ENCODE data around the gene SOCS4. TPM values are rescaled to one million over a fixed set of nuclear protein-coding genes. Genes with fewer than 3 reads are reported as not detected.

SOCS4 gene
- 11.3 TPM for polyA plus RNA-seq (2013, experiment 1 of 2)
- 12.4 TPM for polyA plus RNA-seq (2013, experiment 2 of 2)

- no peak within 1 kb of the TSS for H2BK15ac ChIP-seq (ENCODE audit: low read length)
- H3K4ac ChIP-seq (ENCODE audit: low read length), result no peak within 1 kb of the TSS
- H3K79me1 ChIP-seq (ENCODE audit: low read depth, low read length), result no peaks in the 10 kb centered on the region
- no peak within 1 kb of the TSS for H4K8ac ChIP-seq (ENCODE audit: low read depth, low read length)
- peak within 1 kb of the TSS; percentile 86 for H3K23ac ChIP-seq (ENCODE audit: low read depth, low read length, poor library complexity)
- H2BK120ac ChIP-seq (ENCODE audit: low read depth, low read length), result no peak within 1 kb of the TSS
- peak within 1 kb of the TSS; percentile 90 for H2AFZ ChIP-seq (ENCODE audit: low read length)
- H4K91ac ChIP-seq (ENCODE audit: low read depth, low read length, poor library complexity), result no peak within 1 kb of the TSS
- peak within 1 kb of the TSS; percentile 96 for H3K18ac ChIP-seq (ENCODE audit: low read length)
- H3K4me3 ChIP-seq (ENCODE audit: low read length in 2 of 2), result peak within 1 kb of the TSS; percentile 71 to 94
- peak within 1 kb of the TSS; percentile 84 for H3K27ac ChIP-seq (replicated peaks; ENCODE audit: low read length)
- peak within 1 kb of the TSS; percentile 78 for H3K4me2 ChIP-seq (ENCODE audit: insufficient read depth, low read length, poor library complexity, severe bottlenecking)
- DNase-seq (ENCODE audit: low spot score), result peak; percentile 90
- WGBS, 2 donors (ENCODE audit: extremely low coverage in 2 of 2, insufficient read length in 2 of 2, insufficient replicate concordance in 1 of 2), result no CpG with 5 or more reads among the region's 56 CpGs
- no peak within 1 kb of the TSS for H2BK5ac ChIP-seq (ENCODE audit: low read length)
- no peaks in the 10 kb centered on the region for H3K9me3 ChIP-seq (replicated peaks in 1 of 2; ENCODE audit: control insufficient read depth in 2 of 2, insufficient read depth in 1 of 2, low read depth in 1 of 2, low read length in 2 of 2)
- H2AK5ac ChIP-seq (ENCODE audit: low read depth, low read length), result no peak within 1 kb of the TSS
- H3K27me3 ChIP-seq (ENCODE audit: control insufficient read depth in 3 of 3, insufficient read depth in 3 of 3, low read depth in 1 of 3, low read length in 3 of 3), result no peaks in the 10 kb centered on the region
- H3K36me3 ChIP-seq (replicated peaks in 1 of 2; ENCODE audit: control insufficient read depth in 2 of 2, insufficient read depth in 2 of 2, low read length in 2 of 2), result peaks cover 2 to 35% of the 10 kb centered on the region in 2 donors
- H3K4me1 ChIP-seq (ENCODE audit: control insufficient read depth in 2 of 2, insufficient read depth in 1 of 2, low read depth in 1 of 2, low read length in 2 of 2), result peaks cover 5 to 10% of the 10 kb centered on the region in 2 donors
- no peak within 1 kb of the TSS for H3K14ac ChIP-seq (ENCODE audit: low read length)
- peak within 1 kb of the TSS; percentile 93 for H3K9ac ChIP-seq (ENCODE audit: low read depth, low read length, poor library complexity)
- no peak within 1 kb of the TSS for H2BK12ac ChIP-seq (ENCODE audit: low read length)
Measured at GRCh38 chr14:55026793-55027561, at the start of gene SOCS4, which contains the start of gene WDHD1. TSS of gene SOCS4 (plus strand) at chr14:55027236. CDS start at chr14:55043042, 15,806 bp downstream. TSS of gene WDHD1 (minus strand) at chr14:55027099. CDS start at chr14:55026787, 312 bp downstream.

GRCh38 chr14:54979039-54979438 lies 48.0 kb upstream of the SOCS4 start:
- H2AFZ ChIP-seq (ENCODE audit: low read length), result no peak overlapping the region
- no peak overlapping the region for H2BK120ac ChIP-seq (ENCODE audit: low read depth, low read length)
- no peak overlapping the region for H4K91ac ChIP-seq (ENCODE audit: low read depth, low read length, poor library complexity)
- no peak overlapping the region for H2AK5ac ChIP-seq (ENCODE audit: low read depth, low read length)
- no CpG with 5 or more reads among the region's 3 CpGs for WGBS, 2 donors (ENCODE audit: extremely low coverage in 2 of 2, insufficient read length in 2 of 2, insufficient replicate concordance in 1 of 2)
- no peaks in the 10 kb centered on the region for H3K27me3 ChIP-seq (ENCODE audit: control insufficient read depth in 3 of 3, insufficient read depth in 3 of 3, low read depth in 1 of 3, low read length in 3 of 3)
- H2BK15ac ChIP-seq (ENCODE audit: low read length), result no peak overlapping the region
- H3K27ac ChIP-seq (replicated peaks; ENCODE audit: low read length), result no peak overlapping the region
- no peak overlapping the region for H2BK5ac ChIP-seq (ENCODE audit: low read length)
- no peaks in the 10 kb centered on the region for H3K9me3 ChIP-seq (replicated peaks in 1 of 2; ENCODE audit: control insufficient read depth in 2 of 2, insufficient read depth in 1 of 2, low read depth in 1 of 2, low read length in 2 of 2)
- H2BK12ac ChIP-seq (ENCODE audit: low read length), result no peak overlapping the region
- DNase-seq (ENCODE audit: low spot score), result no peak
- no peak overlapping the region for H3K4me3 ChIP-seq (ENCODE audit: low read length in 2 of 2)
- peaks cover 20 to 96% of the 10 kb centered on the region in 2 donors for H3K36me3 ChIP-seq (replicated peaks in 1 of 2; ENCODE audit: control insufficient read depth in 2 of 2, insufficient read depth in 2 of 2, low read length in 2 of 2)
- H3K79me1 ChIP-seq (ENCODE audit: low read depth, low read length), result peaks cover 2% of the 10 kb centered on the region
- no peak overlapping the region for H3K23ac ChIP-seq (ENCODE audit: low read depth, low read length, poor library complexity)
- H3K18ac ChIP-seq (ENCODE audit: low read length), result no peak overlapping the region
- no peak overlapping the region for H3K9ac ChIP-seq (ENCODE audit: low read depth, low read length, poor library complexity)
- no peak overlapping the region for H3K14ac ChIP-seq (ENCODE audit: low read length)
- H3K4me2 ChIP-seq (ENCODE audit: insufficient read depth, low read length, poor library complexity, severe bottlenecking), result no peak overlapping the region
- no peaks in the 10 kb centered on the region for H3K4me1 ChIP-seq (ENCODE audit: control insufficient read depth in 2 of 2, insufficient read depth in 1 of 2, low read depth in 1 of 2, low read length in 2 of 2)
- no peak overlapping the region for H4K8ac ChIP-seq (ENCODE audit: low read depth, low read length)
- no peak overlapping the region for H3K4ac ChIP-seq (ENCODE audit: low read length)

GRCh38 chr14:54981698-54982097 lies 45.3 kb upstream of the SOCS4 start:
- H3K79me1 ChIP-seq (ENCODE audit: low read depth, low read length), result no peaks in the 10 kb centered on the region
- no peak overlapping the region for H3K4ac ChIP-seq (ENCODE audit: low read length)
- no peak overlapping the region for H3K14ac ChIP-seq (ENCODE audit: low read length)
- H4K91ac ChIP-seq (ENCODE audit: low read depth, low read length, poor library complexity), result no peak overlapping the region
- peaks cover 25 to 98% of the 10 kb centered on the region in 2 donors for H3K36me3 ChIP-seq (replicated peaks in 1 of 2; ENCODE audit: control insufficient read depth in 2 of 2, insufficient read depth in 2 of 2, low read length in 2 of 2)
- H2BK5ac ChIP-seq (ENCODE audit: low read length), result no peak overlapping the region
- no peak for DNase-seq (ENCODE audit: low spot score)
- H2BK12ac ChIP-seq (ENCODE audit: low read length), result no peak overlapping the region
- no peak overlapping the region for H3K23ac ChIP-seq (ENCODE audit: low read depth, low read length, poor library complexity)
- H2BK15ac ChIP-seq (ENCODE audit: low read length), result no peak overlapping the region
- no peaks in the 10 kb centered on the region for H3K4me1 ChIP-seq (ENCODE audit: control insufficient read depth in 2 of 2, insufficient read depth in 1 of 2, low read depth in 1 of 2, low read length in 2 of 2)
- H2BK120ac ChIP-seq (ENCODE audit: low read depth, low read length), result no peak overlapping the region
- H3K4me2 ChIP-seq (ENCODE audit: insufficient read depth, low read length, poor library complexity, severe bottlenecking), result no peak overlapping the region
- no peaks in the 10 kb centered on the region for H3K27me3 ChIP-seq (ENCODE audit: control insufficient read depth in 3 of 3, insufficient read depth in 3 of 3, low read depth in 1 of 3, low read length in 3 of 3)
- H3K18ac ChIP-seq (ENCODE audit: low read length), result no peak overlapping the region
- H3K27ac ChIP-seq (replicated peaks; ENCODE audit: low read length), result no peak overlapping the region
- no peak overlapping the region for H2AK5ac ChIP-seq (ENCODE audit: low read depth, low read length)
- H3K9me3 ChIP-seq (replicated peaks in 1 of 2; ENCODE audit: control insufficient read depth in 2 of 2, insufficient read depth in 1 of 2, low read depth in 1 of 2, low read length in 2 of 2), result no peaks in the 10 kb centered on the region
- WGBS, 2 donors (ENCODE audit: extremely low coverage in 2 of 2, insufficient read length in 2 of 2, insufficient replicate concordance in 1 of 2), result no CpG with 5 or more reads among the region's 6 CpGs
- H2AFZ ChIP-seq (ENCODE audit: low read length), result no peak overlapping the region
- H4K8ac ChIP-seq (ENCODE audit: low read depth, low read length), result no peak overlapping the region
- no peak overlapping the region for H3K4me3 ChIP-seq (ENCODE audit: low read length in 2 of 2)
- no peak overlapping the region for H3K9ac ChIP-seq (ENCODE audit: low read depth, low read length, poor library complexity)

GRCh38 chr14:54985156-54985555 lies 41.9 kb upstream of the SOCS4 start:
- Histone ChIP-seq H3K27me3 (ENCODE audit: control insufficient read depth in 3 of 3, insufficient read depth in 3 of 3, low read depth in 1 of 3, low read length in 3 of 3) (no peaks in the 10 kb centered on the region), H3K79me1 (ENCODE audit: low read depth, low read length) (no peaks in the 10 kb centered on the region), H2BK15ac (ENCODE audit: low read length) (no peak overlapping the region), H3K4ac (ENCODE audit: low read length) (no peak overlapping the region), H2BK5ac (ENCODE audit: low read length) (no peak overlapping the region), H3K14ac (ENCODE audit: low read length) (no peak overlapping the region), H3K4me1 (ENCODE audit: control insufficient read depth in 2 of 2, insufficient read depth in 1 of 2, low read depth in 1 of 2, low read length in 2 of 2) (no peaks in the 10 kb centered on the region), H3K18ac (ENCODE audit: low read length) (no peak overlapping the region), H2BK120ac (ENCODE audit: low read depth, low read length) (no peak overlapping the region), H3K4me2 (ENCODE audit: insufficient read depth, low read length, poor library complexity, severe bottlenecking) (no peak overlapping the region), H4K8ac (ENCODE audit: low read depth, low read length) (no peak overlapping the region), H3K27ac (replicated peaks; ENCODE audit: low read length) (no peak overlapping the region), H2AFZ (ENCODE audit: low read length) (no peak overlapping the region), H3K4me3 (ENCODE audit: low read length in 2 of 2) (no peak overlapping the region), H3K23ac (ENCODE audit: low read depth, low read length, poor library complexity) (no peak overlapping the region), H3K9ac (ENCODE audit: low read depth, low read length, poor library complexity) (no peak overlapping the region), H2AK5ac (ENCODE audit: low read depth, low read length) (no peak overlapping the region), H3K36me3 (replicated peaks in 1 of 2; ENCODE audit: control insufficient read depth in 2 of 2, insufficient read depth in 2 of 2, low read length in 2 of 2) (peaks cover 24 to 98% of the 10 kb centered on the region in 2 donors), H2BK12ac (ENCODE audit: low read length) (no peak overlapping the region), H4K91ac (ENCODE audit: low read depth, low read length, poor library complexity) (no peak overlapping the region), H3K9me3 (replicated peaks in 1 of 2; ENCODE audit: control insufficient read depth in 2 of 2, insufficient read depth in 1 of 2, low read depth in 1 of 2, low read length in 2 of 2) (no peaks in the 10 kb centered on the region)
- DNase-seq (ENCODE audit: low spot score), result no peak
- no CpG with 5 or more reads among the region's 4 CpGs for WGBS, 2 donors (ENCODE audit: extremely low coverage in 2 of 2, insufficient read length in 2 of 2, insufficient replicate concordance in 1 of 2)
